Measurements from ENCODE around the gene PTGES3.
A peak's percentile ranks its signal among the peaks of the same experiment; 100 is the strongest.

The PTGES3 gene

DNA sequence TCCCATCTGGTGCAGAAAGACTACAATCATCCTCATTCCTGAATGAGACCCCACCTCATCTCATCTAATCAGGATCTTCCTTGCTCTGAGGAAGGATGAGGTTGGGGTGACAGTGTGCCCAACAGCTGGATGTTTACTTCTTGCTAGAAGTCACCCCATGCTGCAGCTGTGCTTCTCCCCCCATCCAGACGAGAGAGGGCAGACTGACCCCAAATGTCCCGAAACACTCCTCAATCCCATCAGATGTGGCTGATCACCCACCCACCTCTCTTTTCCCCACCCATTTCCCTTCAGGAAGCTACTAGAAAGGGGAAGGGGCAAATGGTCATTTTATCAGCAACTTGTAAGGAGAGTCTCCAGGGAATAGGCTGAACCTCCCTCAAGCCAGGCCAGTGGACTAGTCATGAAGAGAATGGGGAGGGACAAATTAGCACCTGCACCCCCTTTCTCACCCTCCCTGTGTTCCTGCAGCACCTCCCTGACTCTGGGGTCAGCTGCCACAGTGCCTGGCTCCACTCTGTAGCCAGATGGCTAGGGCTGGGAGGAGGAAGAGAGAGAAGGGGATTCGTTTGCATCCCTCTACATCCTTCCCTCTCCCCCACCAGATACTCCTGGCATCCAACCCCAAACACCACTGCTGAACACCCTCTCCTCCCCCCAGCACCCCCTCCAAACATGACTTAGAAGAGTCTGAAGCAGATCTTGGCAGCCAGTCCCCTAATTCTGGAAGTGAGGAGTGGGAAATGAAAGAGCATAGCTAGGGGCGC lies 55.2 kb downstream of the PTGES3 start (continued):
- peak; percentile 5; the same call in 1 of the 2 replicates for TF ChIP-seq GLIS2 (tag by site-specific recombination; IDR thresholded peaks at IDR 0.05)
- no peak for TF ChIP-seq ZSCAN16 (tag by site-specific recombination; IDR thresholded peaks at IDR 0.05)
- TF ChIP-seq, protein P1, sequence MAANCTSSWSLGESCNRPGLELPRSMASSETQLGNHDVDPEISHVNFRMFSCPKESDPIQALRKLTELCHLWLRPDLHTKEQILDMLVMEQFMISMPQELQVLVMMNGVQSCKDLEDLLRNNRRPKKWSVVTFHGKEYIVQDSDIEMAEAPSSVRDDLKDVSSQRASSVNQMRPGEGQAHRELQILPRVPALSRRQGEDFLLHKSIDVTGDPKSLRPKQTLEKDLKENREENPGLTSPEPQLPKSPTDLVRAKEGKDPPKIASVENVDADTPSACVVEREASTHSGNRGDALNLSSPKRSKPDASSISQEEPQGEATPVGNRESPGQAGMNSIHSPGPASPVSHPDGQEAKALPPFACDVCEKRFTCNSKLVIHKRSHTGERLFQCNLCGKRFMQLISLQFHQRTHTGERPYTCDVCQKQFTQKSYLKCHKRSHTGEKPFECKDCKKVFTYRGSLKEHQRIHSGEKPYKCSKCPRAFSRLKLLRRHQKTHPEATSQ (tag by site-specific recombination; IDR thresholded peaks at IDR 0.05), result no peak
- TF ChIP-seq ZNF660 (tag by site-specific recombination; IDR thresholded peaks at IDR 0.05), result no peak
- TF ChIP-seq ZNF223 (tag by site-specific recombination; IDR thresholded peaks at IDR 0.05), result peak; percentile 73; the same call in 1 of the 2 replicates
- no peak for TF ChIP-seq ZNF239 (tag by site-specific recombination; IDR thresholded peaks at IDR 0.05)
- TF ChIP-seq, protein P2, sequence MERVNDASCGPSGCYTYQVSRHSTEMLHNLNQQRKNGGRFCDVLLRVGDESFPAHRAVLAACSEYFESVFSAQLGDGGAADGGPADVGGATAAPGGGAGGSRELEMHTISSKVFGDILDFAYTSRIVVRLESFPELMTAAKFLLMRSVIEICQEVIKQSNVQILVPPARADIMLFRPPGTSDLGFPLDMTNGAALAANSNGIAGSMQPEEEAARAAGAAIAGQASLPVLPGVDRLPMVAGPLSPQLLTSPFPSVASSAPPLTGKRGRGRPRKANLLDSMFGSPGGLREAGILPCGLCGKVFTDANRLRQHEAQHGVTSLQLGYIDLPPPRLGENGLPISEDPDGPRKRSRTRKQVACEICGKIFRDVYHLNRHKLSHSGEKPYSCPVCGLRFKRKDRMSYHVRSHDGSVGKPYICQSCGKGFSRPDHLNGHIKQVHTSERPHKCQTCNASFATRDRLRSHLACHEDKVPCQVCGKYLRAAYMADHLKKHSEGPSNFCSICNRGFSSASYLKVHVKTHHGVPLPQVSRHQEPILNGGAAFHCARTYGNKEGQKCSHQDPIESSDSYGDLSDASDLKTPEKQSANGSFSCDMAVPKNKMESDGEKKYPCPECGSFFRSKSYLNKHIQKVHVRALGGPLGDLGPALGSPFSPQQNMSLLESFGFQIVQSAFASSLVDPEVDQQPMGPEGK (tag by site-specific recombination; IDR thresholded peaks at IDR 0.05), result peak; percentile 38; the same call in 1 of the 2 replicates

DNA sequence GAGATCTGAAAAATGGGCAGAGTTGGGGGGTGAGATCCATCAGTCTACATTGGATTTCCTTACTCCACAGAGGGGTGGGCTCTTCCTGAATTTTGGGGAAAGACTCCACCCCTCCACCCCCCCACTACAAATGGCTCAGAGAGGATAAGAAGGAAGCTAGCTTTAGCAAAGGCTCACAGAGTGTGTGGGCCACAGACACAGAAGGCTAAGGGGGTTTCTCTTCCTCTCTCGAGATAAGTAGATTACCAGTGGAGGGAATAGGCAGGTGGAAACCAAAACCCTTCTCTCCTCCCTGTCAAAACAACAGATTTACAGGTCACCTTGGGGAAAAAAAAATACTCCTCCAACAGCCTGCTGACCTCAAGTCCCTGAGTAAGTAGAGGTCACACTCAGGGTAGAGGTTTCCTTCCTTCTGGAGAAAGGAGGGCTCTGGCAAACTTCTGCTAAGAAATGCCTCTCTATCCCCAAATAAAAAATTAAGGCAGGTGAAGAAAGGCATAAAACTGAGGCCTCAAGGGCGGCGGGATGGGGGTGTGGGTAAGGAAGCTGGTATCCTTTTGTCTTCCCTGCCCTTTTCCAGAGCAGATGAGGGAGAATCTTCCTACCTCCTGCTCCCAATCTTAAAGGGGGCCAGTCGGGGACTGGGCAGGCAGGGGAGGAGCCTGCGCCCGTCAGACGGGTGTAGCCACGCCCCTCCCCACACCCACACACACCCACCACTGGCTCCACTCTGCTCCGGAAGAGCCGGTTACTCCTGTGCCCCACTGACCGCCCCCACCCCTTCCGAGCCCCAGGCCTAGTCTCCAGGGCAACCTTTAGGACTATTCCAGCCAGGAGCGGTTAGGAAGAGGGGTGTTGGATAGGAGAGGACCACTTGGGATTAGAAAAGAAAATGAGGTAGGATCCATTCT lies 56.0 kb downstream of the PTGES3 start:
- CTCF ChIA-PET, result interaction anchor here (0.6 to 0.8 kb wide), 2 partner anchors 43 to 120 kb away, joined by 3 to 6 read pairs; no protein-coding TSS in a partner anchor
- no peak overlapping the region for H3K27ac ChIP-seq (ENCODE audit: extremely low read depth, low read depth, low read length)
- no peak overlapping the region; the same call in 1 of the 2 replicates for H3K4me3 ChIP-seq (ENCODE audit: low read depth, low read length)
- POLR2A ChIA-PET, result no interaction called here
- H3K9me3 ChIP-seq (ENCODE audit: control insufficient read depth, insufficient read depth, low read depth, low read length), result no peaks in the 10 kb centered on the region
- peaks cover 28% of the 10 kb centered on the region for H3K4me1 ChIP-seq (ENCODE audit: control insufficient read depth, insufficient read depth, low read length)
- peaks cover 2% of the 10 kb centered on the region in 2 experiments; a peak in 2 of 3 replicates for H3K36me3 ChIP-seq (ENCODE audit: control insufficient read depth in 2 of 2, insufficient read depth in 1 of 2, low read length in 2 of 2)
- TF ChIP-seq KLF10 (tag by site-specific recombination; IDR thresholded peaks at IDR 0.05) (peak; percentile 84), ZNF366 (tag by site-specific recombination; conservative IDR thresholded peaks at IDR 0.05) (peak; percentile 54; the same call in 1 of the 2 replicates), ZNF600 (tag by site-specific recombination; IDR thresholded peaks at IDR 0.05) (peak; percentile 58), ZNF549 (tag by site-specific recombination; IDR thresholded peaks at IDR 0.05) (no peak), ZNF23 (tag by site-specific recombination; IDR thresholded peaks at IDR 0.05; ENCODE audit: borderline replicate concordance) (no peak), GLIS1 (tag by site-specific recombination; IDR thresholded peaks at IDR 0.05) (peak; percentile 45; the same call in 1 of the 2 replicates), SP3 (tag by site-specific recombination; IDR thresholded peaks at IDR 0.05) (peak; percentile 79), SALL2 (tag by site-specific recombination; IDR thresholded peaks at IDR 0.05; ENCODE audit: borderline replicate concordance) (no peak), KLF9 (tag by site-specific recombination; IDR thresholded peaks at IDR 0.05; ENCODE audit: low read depth) (peak; percentile 97), ZBTB21 (tag by site-specific recombination; IDR thresholded peaks at IDR 0.05) (no peak)
- TF ChIP-seq, protein P3, sequence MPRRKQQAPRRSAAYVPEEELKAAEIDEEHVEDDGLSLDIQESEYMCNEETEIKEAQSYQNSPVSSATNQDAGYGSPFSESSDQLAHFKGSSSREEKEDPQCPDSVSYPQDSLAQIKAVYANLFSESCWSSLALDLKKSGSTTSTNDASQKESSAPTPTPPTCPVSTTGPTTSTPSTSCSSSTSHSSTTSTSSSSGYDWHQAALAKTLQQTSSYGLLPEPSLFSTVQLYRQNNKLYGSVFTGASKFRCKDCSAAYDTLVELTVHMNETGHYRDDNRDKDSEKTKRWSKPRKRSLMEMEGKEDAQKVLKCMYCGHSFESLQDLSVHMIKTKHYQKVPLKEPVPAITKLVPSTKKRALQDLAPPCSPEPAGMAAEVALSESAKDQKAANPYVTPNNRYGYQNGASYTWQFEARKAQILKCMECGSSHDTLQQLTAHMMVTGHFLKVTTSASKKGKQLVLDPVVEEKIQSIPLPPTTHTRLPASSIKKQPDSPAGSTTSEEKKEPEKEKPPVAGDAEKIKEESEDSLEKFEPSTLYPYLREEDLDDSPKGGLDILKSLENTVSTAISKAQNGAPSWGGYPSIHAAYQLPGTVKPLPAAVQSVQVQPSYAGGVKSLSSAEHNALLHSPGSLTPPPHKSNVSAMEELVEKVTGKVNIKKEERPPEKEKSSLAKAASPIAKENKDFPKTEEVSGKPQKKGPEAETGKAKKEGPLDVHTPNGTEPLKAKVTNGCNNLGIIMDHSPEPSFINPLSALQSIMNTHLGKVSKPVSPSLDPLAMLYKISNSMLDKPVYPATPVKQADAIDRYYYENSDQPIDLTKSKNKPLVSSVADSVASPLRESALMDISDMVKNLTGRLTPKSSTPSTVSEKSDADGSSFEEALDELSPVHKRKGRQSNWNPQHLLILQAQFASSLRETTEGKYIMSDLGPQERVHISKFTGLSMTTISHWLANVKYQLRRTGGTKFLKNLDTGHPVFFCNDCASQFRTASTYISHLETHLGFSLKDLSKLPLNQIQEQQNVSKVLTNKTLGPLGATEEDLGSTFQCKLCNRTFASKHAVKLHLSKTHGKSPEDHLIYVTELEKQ (tag by site-specific recombination; IDR thresholded peaks at IDR 0.05; ENCODE audit: borderline replicate concordance), result no peak
- TF ChIP-seq, protein P4, sequence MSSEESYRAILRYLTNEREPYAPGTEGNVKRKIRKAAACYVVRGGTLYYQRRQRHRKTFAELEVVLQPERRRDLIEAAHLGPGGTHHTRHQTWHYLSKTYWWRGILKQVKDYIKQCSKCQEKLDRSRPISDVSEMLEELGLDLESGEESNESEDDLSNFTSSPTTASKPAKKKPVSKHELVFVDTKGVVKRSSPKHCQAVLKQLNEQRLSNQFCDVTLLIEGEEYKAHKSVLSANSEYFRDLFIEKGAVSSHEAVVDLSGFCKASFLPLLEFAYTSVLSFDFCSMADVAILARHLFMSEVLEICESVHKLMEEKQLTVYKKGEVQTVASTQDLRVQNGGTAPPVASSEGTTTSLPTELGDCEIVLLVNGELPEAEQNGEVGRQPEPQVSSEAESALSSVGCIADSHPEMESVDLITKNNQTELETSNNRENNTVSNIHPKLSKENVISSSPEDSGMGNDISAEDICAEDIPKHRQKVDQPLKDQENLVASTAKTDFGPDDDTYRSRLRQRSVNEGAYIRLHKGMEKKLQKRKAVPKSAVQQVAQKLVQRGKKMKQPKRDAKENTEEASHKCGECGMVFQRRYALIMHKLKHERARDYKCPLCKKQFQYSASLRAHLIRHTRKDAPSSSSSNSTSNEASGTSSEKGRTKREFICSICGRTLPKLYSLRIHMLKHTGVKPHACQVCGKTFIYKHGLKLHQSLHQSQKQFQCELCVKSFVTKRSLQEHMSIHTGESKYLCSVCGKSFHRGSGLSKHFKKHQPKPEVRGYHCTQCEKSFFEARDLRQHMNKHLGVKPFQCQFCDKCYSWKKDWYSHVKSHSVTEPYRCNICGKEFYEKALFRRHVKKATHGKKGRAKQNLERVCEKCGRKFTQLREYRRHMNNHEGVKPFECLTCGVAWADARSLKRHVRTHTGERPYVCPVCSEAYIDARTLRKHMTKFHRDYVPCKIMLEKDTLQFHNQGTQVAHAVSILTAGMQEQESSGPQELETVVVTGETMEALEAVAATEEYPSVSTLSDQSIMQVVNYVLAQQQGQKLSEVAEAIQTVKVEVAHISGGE (tag by site-specific recombination; conservative IDR thresholded peaks at IDR 0.05; ENCODE audit: low read depth), result 0 out of 2 replicates have a peak, but pooled peaks have one; percentile 19
- TF ChIP-seq, protein P5, sequence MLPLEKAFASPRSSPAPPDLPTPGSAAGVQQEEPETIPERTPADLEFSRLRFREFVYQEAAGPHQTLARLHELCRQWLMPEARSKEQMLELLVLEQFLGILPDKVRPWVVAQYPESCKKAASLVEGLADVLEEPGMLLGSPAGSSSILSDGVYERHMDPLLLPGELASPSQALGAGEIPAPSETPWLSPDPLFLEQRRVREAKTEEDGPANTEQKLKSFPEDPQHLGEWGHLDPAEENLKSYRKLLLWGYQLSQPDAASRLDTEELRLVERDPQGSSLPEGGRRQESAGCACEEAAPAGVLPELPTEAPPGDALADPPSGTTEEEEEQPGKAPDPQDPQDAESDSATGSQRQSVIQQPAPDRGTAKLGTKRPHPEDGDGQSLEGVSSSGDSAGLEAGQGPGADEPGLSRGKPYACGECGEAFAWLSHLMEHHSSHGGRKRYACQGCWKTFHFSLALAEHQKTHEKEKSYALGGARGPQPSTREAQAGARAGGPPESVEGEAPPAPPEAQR (tag by site-specific recombination; IDR thresholded peaks at IDR 0.05), result no peak
